ENCODE measurements around the gene NCAPD3. TPM values are rescaled to one million over a fixed set of nuclear protein-coding genes. Genes with fewer than 3 reads are reported as not detected.

The NCAPD3 gene
- polyA plus RNA-seq, 3 donors = 4.0 to 15.2 (median 6.0) TPM

DNA sequence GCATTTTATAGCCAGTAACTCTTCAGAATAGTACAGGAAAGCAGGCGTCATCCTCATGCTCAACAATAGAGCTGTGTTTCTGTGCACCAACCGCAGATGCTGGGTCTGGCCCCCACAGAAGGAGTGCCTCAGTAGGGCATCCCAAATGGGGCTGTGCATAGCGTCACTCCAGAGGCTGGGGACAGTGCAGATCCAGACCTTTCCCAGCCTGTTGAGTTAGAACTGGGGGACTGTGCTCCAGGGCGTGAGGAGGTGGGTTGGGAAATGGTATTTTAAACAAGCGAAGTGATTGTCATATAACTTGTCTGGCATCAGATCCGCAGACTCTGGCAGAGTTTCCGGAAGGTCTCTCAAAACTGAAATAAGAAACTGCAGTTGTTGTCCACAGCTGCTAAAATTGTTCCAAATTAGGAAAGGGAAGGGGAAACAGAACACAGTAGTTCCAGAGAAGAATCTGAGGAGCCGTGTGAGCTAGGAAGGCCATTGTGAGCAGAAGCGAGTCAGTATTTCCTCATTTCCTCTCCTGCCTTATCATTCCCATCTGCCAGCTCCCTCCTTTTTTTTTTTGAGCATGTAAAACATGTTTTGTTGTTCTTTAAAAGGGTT lies 102.7 kb downstream of the NCAPD3 start:
- H3K9ac ChIP-seq (ENCODE audit: insufficient read depth, low read length, poor library complexity, severe bottlenecking) = no peak overlapping the region
- intact Hi-C loops (cut with micrococcal nuclease) = no loop called here
- H3K4me1 ChIP-seq (ENCODE audit: control insufficient read depth in 1 of 2, insufficient read depth in 2 of 2, low read length in 2 of 2) = no peaks in the 10 kb centered on the region
- no peak overlapping the region for H3K4me2 ChIP-seq (replicated peaks; ENCODE audit: extremely low read depth, low read length, poor library complexity, severe bottlenecking)
- H3K27me3 ChIP-seq (ENCODE audit: control insufficient read depth in 2 of 2, insufficient read depth in 2 of 2, low read length in 2 of 2) = peaks cover 31% of the 10 kb centered on the region in 2 donors
- H3K9me3 ChIP-seq (replicated peaks in 1 of 2; ENCODE audit: control insufficient read depth in 1 of 2, insufficient read depth in 1 of 2, low read length in 2 of 2) = peaks cover 0 to 11% of the 10 kb centered on the region in 2 donors
- peaks cover 26 to 33% (median 33%) of the 10 kb centered on the region in 3 donors for H3K27me3 Mint-ChIP-seq (ENCODE audit: low read depth in 3 of 3)
- peaks cover 0 to 3% (median 0%) of the 10 kb centered on the region in 7 donors for H3K9me3 Mint-ChIP-seq
- peaks cover 6% of the 10 kb centered on the region for H3K4me1 Mint-ChIP-seq
- TF ChIP-seq, protein P1, sequence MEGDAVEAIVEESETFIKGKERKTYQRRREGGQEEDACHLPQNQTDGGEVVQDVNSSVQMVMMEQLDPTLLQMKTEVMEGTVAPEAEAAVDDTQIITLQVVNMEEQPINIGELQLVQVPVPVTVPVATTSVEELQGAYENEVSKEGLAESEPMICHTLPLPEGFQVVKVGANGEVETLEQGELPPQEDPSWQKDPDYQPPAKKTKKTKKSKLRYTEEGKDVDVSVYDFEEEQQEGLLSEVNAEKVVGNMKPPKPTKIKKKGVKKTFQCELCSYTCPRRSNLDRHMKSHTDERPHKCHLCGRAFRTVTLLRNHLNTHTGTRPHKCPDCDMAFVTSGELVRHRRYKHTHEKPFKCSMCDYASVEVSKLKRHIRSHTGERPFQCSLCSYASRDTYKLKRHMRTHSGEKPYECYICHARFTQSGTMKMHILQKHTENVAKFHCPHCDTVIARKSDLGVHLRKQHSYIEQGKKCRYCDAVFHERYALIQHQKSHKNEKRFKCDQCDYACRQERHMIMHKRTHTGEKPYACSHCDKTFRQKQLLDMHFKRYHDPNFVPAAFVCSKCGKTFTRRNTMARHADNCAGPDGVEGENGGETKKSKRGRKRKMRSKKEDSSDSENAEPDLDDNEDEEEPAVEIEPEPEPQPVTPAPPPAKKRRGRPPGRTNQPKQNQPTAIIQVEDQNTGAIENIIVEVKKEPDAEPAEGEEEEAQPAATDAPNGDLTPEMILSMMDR (IDR thresholded peaks at IDR 0.05) = no peak
- no peaks in the 10 kb centered on the region for H3K79me2 ChIP-seq (ENCODE audit: insufficient read depth, low read length)
- no peak for DNase-seq
- peaks cover 0 to 5% of the 10 kb centered on the region in 2 donors for H3K36me3 Mint-ChIP-seq
- no peak overlapping the region for H3K27ac Mint-ChIP-seq
- H3K4me3 ChIP-seq (replicated peaks in 1 of 3; ENCODE audit: low read depth in 2 of 3, low read length in 3 of 3) = no peak overlapping the region
- no peak overlapping the region for H3K27ac ChIP-seq (ENCODE audit: low read depth in 1 of 2, low read length in 2 of 2)
- H3K36me3 ChIP-seq (replicated peaks in 1 of 2; ENCODE audit: control insufficient read depth in 1 of 2, insufficient read depth in 2 of 2, low read length in 2 of 2) = no peaks in the 10 kb centered on the region
- H3K4me3 Mint-ChIP-seq = no peak overlapping the region
- 56% methylated on average over 7 of the region's 9 CpGs for WGBS (ENCODE audit: insufficient coverage)
- H2AFZ ChIP-seq (ENCODE audit: insufficient read depth, low read depth, low read length, poor library complexity, severe bottlenecking) = no peak overlapping the region
- H4K20me1 ChIP-seq (ENCODE audit: insufficient read depth, low read length) = no peaks in the 10 kb centered on the region

GRCh38 chr11:134120143-134120850 lies 103.5 kb downstream of the NCAPD3 start:
- peaks cover 0 to 11% of the 10 kb centered on the region in 2 donors for H3K9me3 ChIP-seq (replicated peaks in 1 of 2; ENCODE audit: control insufficient read depth in 1 of 2, insufficient read depth in 1 of 2, low read length in 2 of 2)
- H3K36me3 ChIP-seq (replicated peaks in 1 of 2; ENCODE audit: control insufficient read depth in 1 of 2, insufficient read depth in 2 of 2, low read length in 2 of 2) = no peaks in the 10 kb centered on the region
- H3K27ac ChIP-seq (ENCODE audit: low read depth in 1 of 2, low read length in 2 of 2) = no peak overlapping the region
- H3K9ac ChIP-seq (ENCODE audit: insufficient read depth, low read length, poor library complexity, severe bottlenecking) = no peak overlapping the region
- H3K4me1 ChIP-seq (ENCODE audit: control insufficient read depth in 1 of 2, insufficient read depth in 2 of 2, low read length in 2 of 2) = no peaks in the 10 kb centered on the region
- no peak for DNase-seq
- TF ChIP-seq, protein P1 (IDR thresholded peaks at IDR 0.05) = no peak
- H3K27me3 ChIP-seq (ENCODE audit: control insufficient read depth in 2 of 2, insufficient read depth in 2 of 2, low read length in 2 of 2) = peaks cover 23 to 24% of the 10 kb centered on the region in 2 donors
- Mint-ChIP-seq H3K27me3 (ENCODE audit: low read depth in 3 of 3) (peaks cover 19 to 27% (median 26%) of the 10 kb centered on the region in 3 donors), H3K36me3 (peaks cover 0 to 5% of the 10 kb centered on the region in 2 donors), H3K4me3 (no peak overlapping the region), H3K9me3 (peaks cover 0 to 3% (median 0%) of the 10 kb centered on the region in 7 donors), H3K4me1 (peaks cover 6% of the 10 kb centered on the region), H3K27ac (no peak overlapping the region)
- no peaks in the 10 kb centered on the region for H3K79me2 ChIP-seq (ENCODE audit: insufficient read depth, low read length)
- no peak overlapping the region for H3K4me2 ChIP-seq (replicated peaks; ENCODE audit: extremely low read depth, low read length, poor library complexity, severe bottlenecking)
- 89% methylated on average over 11 of the region's 13 CpGs for WGBS (ENCODE audit: insufficient coverage)
- intact Hi-C loops (cut with micrococcal nuclease) = no loop called here
- no peaks in the 10 kb centered on the region for H4K20me1 ChIP-seq (ENCODE audit: insufficient read depth, low read length)
- H3K4me3 ChIP-seq (replicated peaks in 1 of 3; ENCODE audit: low read depth in 2 of 3, low read length in 3 of 3) = no peak overlapping the region
- H2AFZ ChIP-seq (ENCODE audit: insufficient read depth, low read depth, low read length, poor library complexity, severe bottlenecking) = no peak overlapping the region

Measured in CD14-positive monocyte (primary cell).